ENCODE measurements around the gene EPB41L3. TPM values are rescaled to one million over a fixed set of nuclear protein-coding genes. Genes with fewer than 3 reads are reported as not detected.

Gene EPB41L3
- polyA plus RNA-seq, 1 donor from 2014 or later: 19.6 TPM

DNA sequence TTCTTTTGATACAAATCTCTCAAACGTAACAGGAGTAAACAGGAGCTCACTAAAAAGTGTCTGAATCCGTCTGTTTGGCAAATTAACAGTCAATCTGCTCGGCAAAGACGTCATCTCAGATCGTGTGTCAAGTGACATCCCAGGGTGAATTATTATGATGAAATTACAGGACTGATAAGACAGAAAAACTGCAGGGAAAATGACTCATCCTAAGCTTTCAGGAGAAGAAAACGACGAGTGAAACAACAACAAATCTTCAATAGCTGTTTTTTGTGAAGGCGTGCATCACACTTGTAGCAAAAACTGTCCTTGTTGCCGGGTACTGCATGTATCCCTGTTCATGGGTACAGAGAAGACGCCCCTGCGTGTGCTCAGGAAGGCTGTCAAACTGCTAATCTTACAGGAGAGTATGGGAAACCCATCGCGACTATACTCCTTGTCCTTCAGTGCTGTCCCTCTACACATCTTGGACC is 24.9 kb downstream of the EPB41L3 start:
- no peak overlapping the region for H2AFZ ChIP-seq (ENCODE audit: low read depth, low read length)
- TF ChIP-seq, protein P1, sequence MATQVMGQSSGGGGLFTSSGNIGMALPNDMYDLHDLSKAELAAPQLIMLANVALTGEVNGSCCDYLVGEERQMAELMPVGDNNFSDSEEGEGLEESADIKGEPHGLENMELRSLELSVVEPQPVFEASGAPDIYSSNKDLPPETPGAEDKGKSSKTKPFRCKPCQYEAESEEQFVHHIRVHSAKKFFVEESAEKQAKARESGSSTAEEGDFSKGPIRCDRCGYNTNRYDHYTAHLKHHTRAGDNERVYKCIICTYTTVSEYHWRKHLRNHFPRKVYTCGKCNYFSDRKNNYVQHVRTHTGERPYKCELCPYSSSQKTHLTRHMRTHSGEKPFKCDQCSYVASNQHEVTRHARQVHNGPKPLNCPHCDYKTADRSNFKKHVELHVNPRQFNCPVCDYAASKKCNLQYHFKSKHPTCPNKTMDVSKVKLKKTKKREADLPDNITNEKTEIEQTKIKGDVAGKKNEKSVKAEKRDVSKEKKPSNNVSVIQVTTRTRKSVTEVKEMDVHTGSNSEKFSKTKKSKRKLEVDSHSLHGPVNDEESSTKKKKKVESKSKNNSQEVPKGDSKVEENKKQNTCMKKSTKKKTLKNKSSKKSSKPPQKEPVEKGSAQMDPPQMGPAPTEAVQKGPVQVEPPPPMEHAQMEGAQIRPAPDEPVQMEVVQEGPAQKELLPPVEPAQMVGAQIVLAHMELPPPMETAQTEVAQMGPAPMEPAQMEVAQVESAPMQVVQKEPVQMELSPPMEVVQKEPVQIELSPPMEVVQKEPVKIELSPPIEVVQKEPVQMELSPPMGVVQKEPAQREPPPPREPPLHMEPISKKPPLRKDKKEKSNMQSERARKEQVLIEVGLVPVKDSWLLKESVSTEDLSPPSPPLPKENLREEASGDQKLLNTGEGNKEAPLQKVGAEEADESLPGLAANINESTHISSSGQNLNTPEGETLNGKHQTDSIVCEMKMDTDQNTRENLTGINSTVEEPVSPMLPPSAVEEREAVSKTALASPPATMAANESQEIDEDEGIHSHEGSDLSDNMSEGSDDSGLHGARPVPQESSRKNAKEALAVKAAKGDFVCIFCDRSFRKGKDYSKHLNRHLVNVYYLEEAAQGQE (IDR thresholded peaks at IDR 0.05; ENCODE audit: borderline replicate concordance): no peak
- TF ChIP-seq POLR2AphosphoS5 (IDR thresholded peaks at IDR 0.05): peak; percentile 47
- TF ChIP-seq EP300 (conservative IDR thresholded peaks at IDR 0.05; ENCODE audit: poor library complexity, severe bottlenecking): peak; percentile 70
- no peak for TF ChIP-seq MXI1 (conservative IDR thresholded peaks at IDR 0.05; ENCODE audit: poor library complexity, severe bottlenecking)
- no peaks in the 10 kb centered on the region for H3K27me3 ChIP-seq (ENCODE audit: insufficient read depth, low read depth, low read length)
- H3K36me3 ChIP-seq (ENCODE audit: insufficient read depth, low read length): no peaks in the 10 kb centered on the region
- H3K4me2 ChIP-seq (ENCODE audit: low read length): peak overlapping the region; percentile 25
- peak overlapping the region; percentile 41 for H3K4me3 ChIP-seq (ENCODE audit: low read length)
- H3K9me2 ChIP-seq (ENCODE audit: insufficient read depth, low read length): no peaks in the 10 kb centered on the region
- no peaks in the 10 kb centered on the region for H3K9me3 ChIP-seq (ENCODE audit: low read length)
- H3K9ac ChIP-seq (ENCODE audit: low read length): peak overlapping the region; percentile 27
- H3K27ac ChIP-seq (ENCODE audit: low read length): peak overlapping the region; percentile 70
- H4K20me1 ChIP-seq (ENCODE audit: insufficient read depth): no peaks in the 10 kb centered on the region
- no peaks in the 10 kb centered on the region for H3F3A ChIP-seq (ENCODE audit: insufficient read depth, low read length, poor library complexity, severe bottlenecking)
- H3K79me2 ChIP-seq (replicated peaks; ENCODE audit: insufficient read depth, low read length): no peaks in the 10 kb centered on the region

DNA sequence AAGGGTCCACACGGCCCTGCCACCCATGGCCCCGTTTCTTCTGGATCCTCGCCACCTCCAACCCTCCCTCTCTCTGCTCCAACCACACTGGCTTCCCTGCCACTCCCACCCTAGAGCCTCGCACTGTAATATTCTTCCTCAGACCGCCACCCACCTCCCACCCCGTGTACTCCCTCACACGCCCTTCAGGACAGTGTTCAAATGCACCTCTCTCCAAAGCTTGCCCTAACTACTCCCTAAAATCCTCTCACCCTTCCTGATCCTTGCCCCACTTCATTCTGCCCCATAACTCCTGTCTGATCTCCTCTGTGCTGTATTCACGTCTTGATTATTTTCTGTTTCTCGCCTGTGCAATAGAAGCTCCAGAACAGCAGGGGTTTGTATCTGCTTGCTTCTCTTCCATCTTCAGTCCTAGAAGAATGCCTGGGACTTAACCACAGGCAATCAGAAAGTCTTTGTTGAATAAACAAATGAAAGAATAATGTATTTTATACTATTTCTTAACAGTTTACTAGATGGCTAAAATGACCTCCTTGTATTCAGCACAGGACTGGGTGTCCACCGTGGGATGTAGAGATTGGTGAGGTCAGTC is 25.5 kb downstream of the EPB41L3 start:
- no peak overlapping the region for H3K4me3 ChIP-seq (ENCODE audit: low read length)
- no peak overlapping the region for H2AFZ ChIP-seq (ENCODE audit: low read depth, low read length)
- H3K9ac ChIP-seq (ENCODE audit: low read length): no peak overlapping the region
- H3K79me2 ChIP-seq (replicated peaks; ENCODE audit: insufficient read depth, low read length): no peaks in the 10 kb centered on the region
- H3K4me2 ChIP-seq (ENCODE audit: low read length): no peak overlapping the region
- TF ChIP-seq EZH2 (IDR thresholded peaks at IDR 0.05; ENCODE audit: borderline replicate concordance, insufficient read depth, low read length, poor library complexity, severe bottlenecking) (no peak), MXI1 (conservative IDR thresholded peaks at IDR 0.05; ENCODE audit: poor library complexity, severe bottlenecking) (no peak), EP300 (conservative IDR thresholded peaks at IDR 0.05; ENCODE audit: poor library complexity, severe bottlenecking) (no peak), SMC3 (conservative IDR thresholded peaks at IDR 0.05; ENCODE audit: poor library complexity) (no peak), POLR2AphosphoS5 (IDR thresholded peaks at IDR 0.05) (no peak), RAD21 (conservative IDR thresholded peaks at IDR 0.05) (no peak), TAF1 (IDR thresholded peaks at IDR 0.05; ENCODE audit: low read depth) (no peak)
- TF ChIP-seq, protein P1 (IDR thresholded peaks at IDR 0.05; ENCODE audit: borderline replicate concordance): no peak
- TF ChIP-seq, protein P2, sequence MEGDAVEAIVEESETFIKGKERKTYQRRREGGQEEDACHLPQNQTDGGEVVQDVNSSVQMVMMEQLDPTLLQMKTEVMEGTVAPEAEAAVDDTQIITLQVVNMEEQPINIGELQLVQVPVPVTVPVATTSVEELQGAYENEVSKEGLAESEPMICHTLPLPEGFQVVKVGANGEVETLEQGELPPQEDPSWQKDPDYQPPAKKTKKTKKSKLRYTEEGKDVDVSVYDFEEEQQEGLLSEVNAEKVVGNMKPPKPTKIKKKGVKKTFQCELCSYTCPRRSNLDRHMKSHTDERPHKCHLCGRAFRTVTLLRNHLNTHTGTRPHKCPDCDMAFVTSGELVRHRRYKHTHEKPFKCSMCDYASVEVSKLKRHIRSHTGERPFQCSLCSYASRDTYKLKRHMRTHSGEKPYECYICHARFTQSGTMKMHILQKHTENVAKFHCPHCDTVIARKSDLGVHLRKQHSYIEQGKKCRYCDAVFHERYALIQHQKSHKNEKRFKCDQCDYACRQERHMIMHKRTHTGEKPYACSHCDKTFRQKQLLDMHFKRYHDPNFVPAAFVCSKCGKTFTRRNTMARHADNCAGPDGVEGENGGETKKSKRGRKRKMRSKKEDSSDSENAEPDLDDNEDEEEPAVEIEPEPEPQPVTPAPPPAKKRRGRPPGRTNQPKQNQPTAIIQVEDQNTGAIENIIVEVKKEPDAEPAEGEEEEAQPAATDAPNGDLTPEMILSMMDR (IDR thresholded peaks at IDR 0.05; ENCODE audit: poor library complexity, severe bottlenecking): no peak
- H3F3A ChIP-seq (ENCODE audit: insufficient read depth, low read length, poor library complexity, severe bottlenecking): no peaks in the 10 kb centered on the region
- no peaks in the 10 kb centered on the region for H3K27me3 ChIP-seq (ENCODE audit: insufficient read depth, low read depth, low read length)
- no peaks in the 10 kb centered on the region for H4K20me1 ChIP-seq (ENCODE audit: insufficient read depth)
- no peaks in the 10 kb centered on the region for H3K36me3 ChIP-seq (ENCODE audit: insufficient read depth, low read length)
- H3K9me2 ChIP-seq (ENCODE audit: insufficient read depth, low read length): no peaks in the 10 kb centered on the region
- no peaks in the 10 kb centered on the region for H3K9me3 ChIP-seq (ENCODE audit: low read length)
- H3K27ac ChIP-seq (ENCODE audit: low read length): peak overlapping the region; percentile 70

Measured in neural cell (in vitro differentiated cells).